ENCODE measurements around the gene PTPRT.

DNA sequence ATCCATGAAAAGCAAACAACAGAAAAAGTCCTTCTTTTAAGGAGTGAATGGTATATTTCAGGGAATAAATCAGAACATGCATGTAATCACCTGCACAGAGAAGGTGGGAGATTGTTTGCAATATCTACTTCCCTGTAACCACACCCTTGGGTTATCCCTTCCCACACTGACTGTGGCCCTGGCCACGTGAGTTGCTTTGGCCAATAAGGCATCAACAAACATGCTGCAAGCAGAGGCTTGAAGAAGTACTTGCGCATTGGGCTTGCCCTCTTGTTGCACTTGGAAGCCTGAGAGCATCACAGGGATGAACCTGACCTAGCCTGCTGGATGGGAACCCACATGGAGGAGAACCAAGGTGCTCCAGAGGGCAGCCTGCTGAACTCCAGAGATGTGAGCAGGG is 208.5 kb downstream of the PTPRT start:
- TF ChIP-seq TBL1XR1 (IDR thresholded peaks at IDR 0.05; ENCODE audit: low read depth, low read length) (no peak), BHLHE40 (IDR thresholded peaks at IDR 0.05; ENCODE audit: borderline replicate concordance in 1 of 2, low read depth in 2 of 2, low read length in 1 of 2) (no peak), POLR2A (IDR thresholded peaks at IDR 0.05; ENCODE audit: low read depth, low read length) (no peak), BCL11A (IDR thresholded peaks at IDR 0.05; ENCODE audit: low read depth, low read length) (no peak), SMC3 (IDR thresholded peaks at IDR 0.05; ENCODE audit: borderline replicate concordance, low read length) (no peak), CBX5 (IDR thresholded peaks at IDR 0.05; ENCODE audit: low read depth) (no peak), TCF7 (IDR thresholded peaks at IDR 0.05; ENCODE audit: borderline replicate concordance) (no peak), NRF1 (conservative IDR thresholded peaks at IDR 0.05; ENCODE audit: low read depth, low read length) (no peak), NFXL1 (IDR thresholded peaks at IDR 0.05; ENCODE audit: borderline replicate concordance) (no peak), BMI1 (IDR thresholded peaks at IDR 0.05; ENCODE audit: borderline replicate concordance) (no peak)
- TF ChIP-seq, protein P1, sequence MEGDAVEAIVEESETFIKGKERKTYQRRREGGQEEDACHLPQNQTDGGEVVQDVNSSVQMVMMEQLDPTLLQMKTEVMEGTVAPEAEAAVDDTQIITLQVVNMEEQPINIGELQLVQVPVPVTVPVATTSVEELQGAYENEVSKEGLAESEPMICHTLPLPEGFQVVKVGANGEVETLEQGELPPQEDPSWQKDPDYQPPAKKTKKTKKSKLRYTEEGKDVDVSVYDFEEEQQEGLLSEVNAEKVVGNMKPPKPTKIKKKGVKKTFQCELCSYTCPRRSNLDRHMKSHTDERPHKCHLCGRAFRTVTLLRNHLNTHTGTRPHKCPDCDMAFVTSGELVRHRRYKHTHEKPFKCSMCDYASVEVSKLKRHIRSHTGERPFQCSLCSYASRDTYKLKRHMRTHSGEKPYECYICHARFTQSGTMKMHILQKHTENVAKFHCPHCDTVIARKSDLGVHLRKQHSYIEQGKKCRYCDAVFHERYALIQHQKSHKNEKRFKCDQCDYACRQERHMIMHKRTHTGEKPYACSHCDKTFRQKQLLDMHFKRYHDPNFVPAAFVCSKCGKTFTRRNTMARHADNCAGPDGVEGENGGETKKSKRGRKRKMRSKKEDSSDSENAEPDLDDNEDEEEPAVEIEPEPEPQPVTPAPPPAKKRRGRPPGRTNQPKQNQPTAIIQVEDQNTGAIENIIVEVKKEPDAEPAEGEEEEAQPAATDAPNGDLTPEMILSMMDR (IDR thresholded peaks at IDR 0.05 in 2 of 3, conservative IDR thresholded peaks at IDR 0.05 in 1 of 3; ENCODE audit: control insufficient read depth in 2 of 3, extremely low read depth in 1 of 3, insufficient read depth in 1 of 3, low read depth in 3 of 3, low read length in 3 of 3): no peak
- TF ChIP-seq, protein P2, sequence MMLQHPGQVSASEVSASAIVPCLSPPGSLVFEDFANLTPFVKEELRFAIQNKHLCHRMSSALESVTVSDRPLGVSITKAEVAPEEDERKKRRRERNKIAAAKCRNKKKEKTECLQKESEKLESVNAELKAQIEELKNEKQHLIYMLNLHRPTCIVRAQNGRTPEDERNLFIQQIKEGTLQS (IDR thresholded peaks at IDR 0.05; ENCODE audit: borderline replicate concordance, extremely low read depth, low read depth, low read length): no peak
